ENCODE results near the gene PAGE2B.

The PAGE2B gene

DNA sequence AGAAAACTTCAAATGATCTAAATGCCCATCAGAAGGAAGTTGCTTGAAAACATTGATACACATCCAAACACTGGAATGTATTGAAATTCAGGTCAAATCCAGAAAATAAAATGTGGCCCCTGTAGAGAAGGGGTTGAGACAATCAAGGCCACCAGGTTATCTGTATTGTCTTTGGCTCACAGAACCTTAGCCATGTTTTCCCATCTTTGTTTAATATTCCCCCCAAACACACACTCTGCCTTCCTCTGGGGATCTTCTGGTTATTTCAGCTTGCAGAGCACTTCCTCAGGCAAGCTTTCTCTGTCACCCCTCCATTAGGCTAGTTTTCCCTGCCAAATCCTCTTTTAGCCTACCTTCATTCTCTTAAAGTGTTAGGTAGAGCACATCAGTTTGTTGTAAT lies 44.4 kb downstream of the PAGE2B start:
- TF ChIP-seq JUND (IDR thresholded peaks at IDR 0.05; ENCODE audit: low read depth): no peak

DNA sequence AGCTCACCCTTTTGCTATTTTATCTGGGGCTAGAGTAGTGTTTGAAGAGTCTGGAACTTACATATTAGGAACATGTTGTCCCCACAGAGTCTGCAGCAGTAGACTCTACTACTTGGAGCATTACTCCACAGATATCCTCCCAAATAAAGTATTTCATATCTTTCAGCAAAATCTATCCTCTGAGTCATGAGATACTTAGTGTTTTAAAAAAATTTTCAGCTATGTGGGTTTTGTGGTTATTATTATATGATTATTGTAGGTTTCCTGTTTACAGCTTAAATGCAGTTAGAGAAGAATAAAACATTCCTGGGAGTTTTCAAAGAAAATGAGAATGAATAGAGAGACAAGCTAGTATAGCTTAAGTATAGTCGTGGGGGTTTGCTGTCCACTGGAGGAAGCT lies 44.9 kb downstream of the PAGE2B start:
- in situ Hi-C loops (cut with HindIII; ENCODE audit: low pct_unique_long_range_greater_than_20kb, low sequenced_read_pairs): no loop called here
- no peak for TF ChIP-seq JUND (IDR thresholded peaks at IDR 0.05; ENCODE audit: low read depth)
- DNase-seq (ENCODE audit: low read depth in 1 of 2, low spot score in 1 of 2): no peak

More for the DNA sequence above, 44.4 kb downstream of the PAGE2B start:
- in situ Hi-C loops (cut with HindIII; ENCODE audit: low pct_unique_long_range_greater_than_20kb, low sequenced_read_pairs): no loop called here
- no peak for DNase-seq (ENCODE audit: low read depth in 1 of 2, low spot score in 1 of 2)

DNA sequence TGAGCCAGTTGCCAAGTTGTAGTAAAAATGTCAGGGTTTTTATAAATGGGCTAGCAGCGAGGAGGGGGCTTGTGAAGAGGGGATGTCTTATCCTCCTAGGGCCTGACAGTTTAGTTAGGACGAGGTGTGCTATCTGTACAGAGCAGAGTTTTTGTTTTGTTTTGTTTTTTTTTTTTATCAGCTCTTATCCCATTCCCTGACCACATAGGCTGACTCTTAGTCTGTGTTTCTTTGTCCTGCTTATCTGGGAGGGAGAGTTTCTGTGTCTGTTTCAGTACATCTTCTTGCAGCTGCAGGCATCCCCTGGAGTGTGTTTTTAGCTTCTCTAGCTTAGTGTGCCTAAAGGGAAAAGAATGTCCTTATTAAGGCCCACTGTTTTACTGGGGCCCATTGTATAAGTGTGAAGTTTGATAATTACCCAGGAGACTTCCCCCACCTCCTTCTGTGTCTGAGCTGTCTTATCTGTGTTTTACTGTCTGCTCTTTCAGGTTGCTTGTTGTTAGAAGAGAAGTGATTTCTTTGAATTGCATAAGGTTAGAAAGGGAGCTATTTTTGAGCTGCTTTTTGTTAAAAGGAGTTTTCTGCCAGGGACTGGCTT lies 46.0 kb downstream of the PAGE2B start:
- in situ Hi-C loops (cut with HindIII; ENCODE audit: low pct_unique_long_range_greater_than_20kb, low sequenced_read_pairs): no loop called here
- DNase-seq (ENCODE audit: low read depth in 1 of 2, low spot score in 1 of 2): no peak
- TF ChIP-seq JUND (IDR thresholded peaks at IDR 0.05; ENCODE audit: low read depth): no peak

DNA sequence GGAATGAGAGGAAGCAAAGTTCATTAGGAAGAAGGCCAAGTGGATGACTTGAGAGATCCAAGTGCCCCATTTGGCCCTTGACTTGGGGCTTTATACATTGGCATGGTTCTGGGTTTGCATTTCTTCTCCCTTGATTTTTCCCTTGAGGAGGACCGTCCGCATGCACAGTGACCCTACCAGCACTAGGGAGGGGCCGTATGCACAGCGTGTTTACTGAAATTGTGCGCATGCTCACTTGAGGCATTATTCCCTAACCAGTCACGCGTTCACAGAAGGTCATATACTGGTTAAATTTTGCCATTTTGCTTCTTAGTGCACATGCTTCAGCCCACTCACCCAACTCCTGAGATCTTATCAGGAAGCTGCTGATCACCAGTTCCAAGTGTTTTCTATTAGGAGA lies 49.1 kb downstream of the PAGE2B start:
- no peak for DNase-seq (ENCODE audit: low read depth in 1 of 2, low spot score in 1 of 2)
- in situ Hi-C loops (cut with HindIII; ENCODE audit: low pct_unique_long_range_greater_than_20kb, low sequenced_read_pairs): no loop called here
- no peak for TF ChIP-seq JUND (IDR thresholded peaks at IDR 0.05; ENCODE audit: low read depth)

DNA sequence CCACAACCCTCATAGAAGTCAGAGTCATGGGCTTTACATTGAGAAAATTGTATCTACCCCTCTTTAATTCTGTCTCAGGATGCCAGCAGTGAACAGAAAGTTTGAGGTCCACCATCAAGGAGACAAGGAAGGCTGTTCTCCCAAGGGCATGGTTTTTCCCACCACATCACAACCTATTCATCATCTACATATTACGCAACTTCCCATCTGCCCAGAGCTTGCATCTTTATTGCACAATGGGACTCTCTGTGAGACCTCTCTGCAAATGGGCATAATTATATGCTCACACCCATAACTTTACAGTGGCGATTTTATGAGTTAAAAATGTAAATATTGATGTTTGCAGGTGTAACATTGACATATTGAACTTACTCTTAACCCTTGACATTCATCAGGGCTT lies 52.9 kb downstream of the PAGE2B start:
- no peak for DNase-seq (ENCODE audit: low read depth in 1 of 2, low spot score in 1 of 2)
- TF ChIP-seq JUND (IDR thresholded peaks at IDR 0.05; ENCODE audit: low read depth): no peak
- in situ Hi-C loops (cut with HindIII; ENCODE audit: low pct_unique_long_range_greater_than_20kb, low sequenced_read_pairs): no loop called here
